ENCODE data around the gene RTEL1.

RTEL1 gene

DNA sequence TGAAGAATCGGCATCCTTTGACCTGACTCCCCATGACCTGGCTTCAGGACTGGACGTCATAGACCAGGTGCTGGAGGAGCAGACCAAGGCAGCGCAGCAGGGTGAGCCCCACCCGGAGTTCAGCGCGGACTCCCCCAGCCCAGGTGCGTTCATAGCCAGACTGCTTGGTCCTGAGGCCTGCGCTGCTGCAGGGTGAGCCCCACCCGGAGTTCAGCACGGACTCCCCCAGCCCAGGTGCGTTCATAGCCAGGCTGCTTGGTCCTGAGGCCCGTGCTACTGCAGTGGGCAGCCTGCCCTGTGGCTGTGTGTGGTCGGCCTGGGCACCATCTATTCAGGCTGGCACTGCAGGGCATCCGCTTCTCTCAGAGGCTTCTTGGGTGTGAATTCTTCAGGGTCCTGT is 15.8 kb downstream of the RTEL1 start:
- Histone ChIP-seq H3K27me3 (ENCODE audit: control insufficient read depth, low read length) (no peaks in the 10 kb centered on the region), H3K9me3 (ENCODE audit: control insufficient read depth, insufficient read depth, low read length) (no peaks in the 10 kb centered on the region), H3K4me2 (ENCODE audit: low read length) (no peak overlapping the region), H4K20me1 (ENCODE audit: control insufficient read depth, insufficient read depth, low read depth, low read length) (no peaks in the 10 kb centered on the region), H3K36me3 (ENCODE audit: control insufficient read depth, low read length) (peaks cover 24% of the 10 kb centered on the region), H3K4me1 (ENCODE audit: control insufficient read depth, low read length) (no peaks in the 10 kb centered on the region), H3K4me3 (ENCODE audit: low read length) (no peak overlapping the region), H3K9me2 (replicated peaks; ENCODE audit: control insufficient read depth, low read length) (no peaks in the 10 kb centered on the region), H3F3A (ENCODE audit: control insufficient read depth, insufficient read depth) (no peaks in the 10 kb centered on the region), H3K27ac (ENCODE audit: low read depth, low read length) (no peak overlapping the region), H3K79me2 (ENCODE audit: control insufficient read depth, low read length) (no peaks in the 10 kb centered on the region)
- TF ChIP-seq, protein P1, sequence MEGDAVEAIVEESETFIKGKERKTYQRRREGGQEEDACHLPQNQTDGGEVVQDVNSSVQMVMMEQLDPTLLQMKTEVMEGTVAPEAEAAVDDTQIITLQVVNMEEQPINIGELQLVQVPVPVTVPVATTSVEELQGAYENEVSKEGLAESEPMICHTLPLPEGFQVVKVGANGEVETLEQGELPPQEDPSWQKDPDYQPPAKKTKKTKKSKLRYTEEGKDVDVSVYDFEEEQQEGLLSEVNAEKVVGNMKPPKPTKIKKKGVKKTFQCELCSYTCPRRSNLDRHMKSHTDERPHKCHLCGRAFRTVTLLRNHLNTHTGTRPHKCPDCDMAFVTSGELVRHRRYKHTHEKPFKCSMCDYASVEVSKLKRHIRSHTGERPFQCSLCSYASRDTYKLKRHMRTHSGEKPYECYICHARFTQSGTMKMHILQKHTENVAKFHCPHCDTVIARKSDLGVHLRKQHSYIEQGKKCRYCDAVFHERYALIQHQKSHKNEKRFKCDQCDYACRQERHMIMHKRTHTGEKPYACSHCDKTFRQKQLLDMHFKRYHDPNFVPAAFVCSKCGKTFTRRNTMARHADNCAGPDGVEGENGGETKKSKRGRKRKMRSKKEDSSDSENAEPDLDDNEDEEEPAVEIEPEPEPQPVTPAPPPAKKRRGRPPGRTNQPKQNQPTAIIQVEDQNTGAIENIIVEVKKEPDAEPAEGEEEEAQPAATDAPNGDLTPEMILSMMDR (IDR thresholded peaks at IDR 0.05; ENCODE audit: low read depth, low read length, poor library complexity, severe bottlenecking), result no peak
- TF ChIP-seq EZH2phosphoT487 (IDR thresholded peaks at IDR 0.05; ENCODE audit: borderline replicate concordance, low read length), result no peak

DNA sequence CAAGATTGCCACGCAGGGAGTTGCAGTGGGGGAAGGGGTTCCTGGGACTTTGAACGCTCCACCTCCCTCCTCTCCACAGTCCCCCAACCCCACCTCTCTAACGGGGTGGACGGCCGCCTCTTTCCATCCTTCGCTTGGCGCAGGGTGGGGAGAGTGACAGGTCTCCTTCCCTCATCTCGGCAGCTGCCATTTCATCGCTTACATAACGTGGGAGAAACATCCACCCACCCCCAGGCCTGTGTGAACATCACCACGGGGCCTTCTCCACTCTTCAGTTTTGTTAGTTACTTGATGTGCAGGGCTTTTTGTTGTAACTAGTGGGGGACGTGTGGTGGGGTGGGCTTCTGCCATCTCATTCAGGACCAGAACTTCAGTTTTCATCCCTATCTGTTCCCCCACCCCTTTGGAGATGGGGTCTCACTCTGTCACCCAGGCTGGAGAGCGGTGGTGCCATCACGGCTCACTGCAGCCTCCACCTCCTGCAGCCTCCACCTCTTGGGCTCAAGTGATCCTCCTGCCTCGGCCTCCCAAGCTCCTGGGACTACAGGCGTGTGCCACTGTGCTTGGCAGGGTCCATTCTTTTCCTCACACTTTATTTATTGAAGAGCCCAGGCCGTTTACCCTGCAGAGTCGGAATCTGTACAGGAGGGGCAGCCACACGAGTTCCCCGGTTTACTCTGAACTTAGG is 17.7 kb downstream of the RTEL1 start:
- H3K9me2 ChIP-seq (replicated peaks; ENCODE audit: control insufficient read depth, low read length), result no peaks in the 10 kb centered on the region
- no peaks in the 10 kb centered on the region for H3K9me3 ChIP-seq (ENCODE audit: control insufficient read depth, insufficient read depth, low read length)
- no peak overlapping the region for H3K4me3 ChIP-seq (ENCODE audit: low read length)
- H3K36me3 ChIP-seq (ENCODE audit: control insufficient read depth, low read length), result peaks cover 24% of the 10 kb centered on the region
- no peaks in the 10 kb centered on the region for H3K27me3 ChIP-seq (ENCODE audit: control insufficient read depth, low read length)
- H3K4me2 ChIP-seq (ENCODE audit: low read length), result no peak overlapping the region
- no peak overlapping the region for H3K27ac ChIP-seq (ENCODE audit: low read depth, low read length)
- no peaks in the 10 kb centered on the region for H3K4me1 ChIP-seq (ENCODE audit: control insufficient read depth, low read length)
- H3F3A ChIP-seq (ENCODE audit: control insufficient read depth, insufficient read depth), result no peaks in the 10 kb centered on the region
- no peaks in the 10 kb centered on the region for H4K20me1 ChIP-seq (ENCODE audit: control insufficient read depth, insufficient read depth, low read depth, low read length)
- no peak for TF ChIP-seq EZH2phosphoT487 (IDR thresholded peaks at IDR 0.05; ENCODE audit: borderline replicate concordance, low read length)
- TF ChIP-seq, protein P1 (IDR thresholded peaks at IDR 0.05; ENCODE audit: low read depth, low read length, poor library complexity, severe bottlenecking), result no peak
- H3K79me2 ChIP-seq (ENCODE audit: control insufficient read depth, low read length), result no peaks in the 10 kb centered on the region

DNA sequence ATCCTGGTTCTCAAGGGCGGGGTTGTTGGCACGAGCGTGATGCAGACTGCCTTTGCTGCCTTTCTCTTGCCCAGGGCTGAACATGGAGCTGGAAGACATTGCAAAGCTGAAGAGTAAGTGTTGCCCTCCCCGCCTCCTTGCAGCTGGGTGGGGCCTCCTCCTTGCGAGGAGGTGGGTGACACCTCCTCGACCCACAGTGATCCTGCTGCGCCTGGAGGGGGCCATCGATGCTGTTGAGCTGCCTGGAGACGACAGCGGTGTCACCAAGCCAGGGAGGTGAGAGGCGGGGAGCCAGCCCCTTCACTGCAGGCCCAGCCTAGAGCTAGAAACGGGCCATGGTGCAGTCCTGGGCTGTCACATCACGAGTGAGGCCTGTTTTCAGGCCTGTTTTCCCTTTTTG is 20.0 kb downstream of the RTEL1 start:
- no peak overlapping the region for H3K4me3 ChIP-seq (ENCODE audit: low read length)
- H3K9me3 ChIP-seq (ENCODE audit: control insufficient read depth, insufficient read depth, low read length), result no peaks in the 10 kb centered on the region
- H3K4me1 ChIP-seq (ENCODE audit: control insufficient read depth, low read length), result no peaks in the 10 kb centered on the region
- no peaks in the 10 kb centered on the region for H3K27me3 ChIP-seq (ENCODE audit: control insufficient read depth, low read length)
- H4K20me1 ChIP-seq (ENCODE audit: control insufficient read depth, insufficient read depth, low read depth, low read length), result no peaks in the 10 kb centered on the region
- no peak overlapping the region for H3K4me2 ChIP-seq (ENCODE audit: low read length)
- no peak for TF ChIP-seq EZH2phosphoT487 (IDR thresholded peaks at IDR 0.05; ENCODE audit: borderline replicate concordance, low read length)
- TF ChIP-seq, protein P1 (IDR thresholded peaks at IDR 0.05; ENCODE audit: low read depth, low read length, poor library complexity, severe bottlenecking), result no peak
- no peaks in the 10 kb centered on the region for H3F3A ChIP-seq (ENCODE audit: control insufficient read depth, insufficient read depth)
- H3K36me3 ChIP-seq (ENCODE audit: control insufficient read depth, low read length), result peaks cover 28% of the 10 kb centered on the region
- no peak overlapping the region for H3K27ac ChIP-seq (ENCODE audit: low read depth, low read length)
- H3K9me2 ChIP-seq (replicated peaks; ENCODE audit: control insufficient read depth, low read length), result no peaks in the 10 kb centered on the region
- H3K79me2 ChIP-seq (ENCODE audit: control insufficient read depth, low read length), result no peaks in the 10 kb centered on the region

Measured in DOHH2 (cell line).